Subcutaneous abdominal adipose tissue (tissue), 5 donors: ENCODE measurements around the gene TAS2R42.
A peak's percentile ranks its signal among the peaks of the same experiment; 100 is the strongest.

ENCODE experiments used
- H3K27ac ChIP-seq: one replicate; pipeline ENCODE4 v1.7.0; 2013; ENCODE audit warnings: low read depth, mild to moderate bottlenecking, inconsistent platforms, low read length, moderate library complexity
- H3K27me3 ChIP-seq, 5 donors: one replicate each; pipeline ENCODE4 v1.7.0; 2013; ENCODE audit warnings: low read length in 5 of 5, inconsistent platforms in 1 of 5; ENCODE audit not compliant: control insufficient read depth in 5 of 5, insufficient read depth in 4 of 5
- H3K36me3 ChIP-seq, 5 donors: one replicate each; pipeline ENCODE4 v1.7.0; 2013; ENCODE audit warnings: low read length in 5 of 5; ENCODE audit not compliant: control insufficient read depth in 5 of 5, insufficient read depth in 5 of 5
- H3K4me1 ChIP-seq, 5 donors: one replicate each; pipeline ENCODE4 v1.7.0; 2013; ENCODE audit warnings: low read length in 5 of 5, mild to moderate bottlenecking in 3 of 5, moderate library complexity in 1 of 5; ENCODE audit not compliant: control insufficient read depth in 5 of 5, insufficient read depth in 5 of 5
- H3K4me3 ChIP-seq, 5 donors: one replicate each; pipeline ENCODE4 v1.7.0; 2013; ENCODE audit warnings: low read length in 5 of 5, low read depth in 1 of 5
- H3K9ac ChIP-seq, 5 donors: one replicate each; pipeline ENCODE4 v1.7.0; 2013; ENCODE audit warnings: low read length in 5 of 5, mild to moderate bottlenecking in 4 of 5, moderate library complexity in 3 of 5
- H3K9me3 ChIP-seq, 5 donors: one replicate each; pipeline ENCODE4 v1.7.0; 2013; ENCODE audit warnings: low read length in 5 of 5; ENCODE audit not compliant: control insufficient read depth in 5 of 5
- donor health status: healthy.
- donor health status: healthy.
- donor health status: healthy.
- donor health status: healthy.
- donor health status: healthy.

The TAS2R42 gene

DNA sequence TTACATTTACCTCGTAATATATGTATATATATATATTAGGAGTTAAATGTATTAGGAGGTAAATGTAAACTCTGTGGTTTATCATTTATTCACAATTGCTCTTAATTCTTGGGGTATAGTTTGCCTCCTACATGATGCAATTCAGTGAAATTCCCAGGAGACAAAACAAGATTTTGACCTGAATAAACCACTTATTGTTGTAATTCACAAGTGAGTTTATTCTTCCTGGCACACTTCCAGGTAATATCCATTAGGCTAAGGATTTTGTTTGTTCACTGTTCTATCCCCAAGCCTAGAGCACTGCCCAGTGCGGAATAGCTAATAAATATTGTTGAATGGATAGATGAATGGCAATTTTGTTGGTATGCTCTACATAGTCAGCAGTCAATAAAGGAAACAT, 12.7 kb downstream of the TAS2R42 start:
- peaks cover 0 to 4% (median 0%) of the 10 kb centered on the region in 5 donors for H3K36me3 ChIP-seq
- no peaks in the 10 kb centered on the region for H3K27me3 ChIP-seq

DNA sequence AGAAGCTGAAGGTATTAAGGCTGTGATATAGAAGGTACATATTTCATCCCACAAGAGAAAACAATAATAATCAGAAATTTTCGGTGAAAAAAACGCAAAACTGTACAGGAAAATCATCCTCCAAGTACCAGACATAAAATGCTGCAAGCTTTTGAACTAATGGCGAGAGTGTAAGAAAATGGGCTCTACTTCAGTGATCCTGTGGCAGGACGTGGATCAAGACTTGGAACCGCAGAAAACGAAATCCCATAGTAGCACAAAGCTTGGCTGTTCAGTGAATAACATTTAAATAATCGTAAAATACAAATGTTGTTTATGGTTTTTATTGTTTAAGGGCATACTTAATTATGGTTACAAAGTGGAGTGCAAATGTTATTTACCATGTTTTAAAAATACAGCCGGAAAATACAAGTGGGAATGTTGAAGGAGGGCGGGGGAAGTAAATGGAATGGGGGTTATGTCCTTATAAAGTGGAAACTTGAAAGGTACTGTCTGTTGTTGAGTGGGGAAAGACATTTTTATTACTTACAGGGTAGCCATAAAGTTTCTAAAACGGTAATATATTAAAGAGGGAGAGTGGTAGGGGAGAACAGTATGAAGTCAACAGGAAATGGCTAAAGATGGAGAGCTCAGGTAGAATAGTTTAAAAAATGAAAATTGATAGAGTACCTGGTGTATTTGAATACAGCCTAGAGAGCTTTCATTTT, 14.6 kb downstream of the TAS2R42 start:
- Histone ChIP-seq H3K9me3 (no peaks in the 10 kb centered on the region), H3K27me3 (no peaks in the 10 kb centered on the region), H3K9ac (peak overlapping the region; percentile 32 to 98 (median 94)), H3K36me3 (peaks cover 0 to 4% (median 0%) of the 10 kb centered on the region in 5 donors), H3K27ac (peak overlapping the region; percentile 91), H3K4me3 (peak overlapping the region; percentile 89 to 99 (median 95)), H3K4me1 (peaks cover 0 to 43% (median 36%) of the 10 kb centered on the region in 5 donors)

More for the DNA sequence above, 12.7 kb downstream of the TAS2R42 start:
- Histone ChIP-seq H3K4me1 (peaks cover 0 to 35% (median 34%) of the 10 kb centered on the region in 5 donors), H3K27ac (no peak overlapping the region), H3K4me3 (no peak overlapping the region), H3K9ac (no peak overlapping the region), H3K9me3 (no peaks in the 10 kb centered on the region)

DNA sequence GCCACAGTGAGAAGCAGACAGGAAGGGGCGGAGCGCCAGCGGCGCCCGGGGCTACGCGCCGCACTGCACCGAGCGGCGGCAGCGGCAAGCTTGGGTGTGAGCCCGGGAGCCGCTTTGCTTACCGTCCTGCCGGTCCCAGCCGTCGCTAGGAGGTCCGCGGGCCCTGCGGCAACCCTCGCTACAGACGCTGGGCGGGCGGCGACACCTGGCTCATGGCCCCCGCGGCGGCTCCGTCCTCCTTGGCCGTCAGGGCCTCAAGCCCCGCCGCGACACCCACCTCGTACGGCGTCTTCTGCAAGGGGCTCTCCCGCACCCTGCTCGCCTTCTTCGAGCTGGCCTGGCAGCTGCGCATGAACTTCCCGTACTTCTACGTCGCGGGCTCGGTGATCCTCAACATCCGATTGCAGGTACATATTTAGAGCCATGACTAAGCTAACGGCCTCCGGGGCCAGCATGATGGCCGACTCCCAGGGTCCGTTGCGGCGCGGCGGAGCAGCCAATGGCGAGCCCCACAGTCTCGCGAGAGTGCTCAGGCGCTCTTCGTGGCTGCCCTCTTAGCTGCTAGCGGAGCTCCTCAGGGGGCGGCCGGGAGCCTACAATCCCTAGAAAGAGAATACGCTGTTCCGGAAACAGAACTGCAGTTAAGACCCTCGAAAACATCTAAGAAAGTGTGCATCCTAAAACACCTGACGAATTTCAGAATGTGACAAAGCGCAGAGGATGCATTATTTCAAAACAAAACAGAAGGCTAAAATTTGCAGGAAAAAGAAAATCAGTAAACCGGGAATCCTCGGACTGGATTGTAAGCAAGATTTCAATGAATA, 15.4 kb downstream of the TAS2R42 start, which contains the start of gene SMIM10L1:
TSS of gene SMIM10L1 (plus strand) at position 50 of the 824 bp plus-strand sequence. CDS start at position 213, 163 bp downstream.
- no peaks in the 10 kb centered on the region for H3K27me3 ChIP-seq
- H3K36me3 ChIP-seq: peaks cover 0 to 4% (median 0%) of the 10 kb centered on the region in 5 donors
- H3K9ac ChIP-seq: peak within 1 kb of the TSS; percentile 64 to 98 (median 94)
- peaks cover 0 to 45% (median 36%) of the 10 kb centered on the region in 5 donors for H3K4me1 ChIP-seq
- H3K9me3 ChIP-seq: no peaks in the 10 kb centered on the region
- H3K4me3 ChIP-seq: peak within 1 kb of the TSS; percentile 89 to 99 (median 95)
- peak within 1 kb of the TSS; percentile 91 for H3K27ac ChIP-seq

DNA sequence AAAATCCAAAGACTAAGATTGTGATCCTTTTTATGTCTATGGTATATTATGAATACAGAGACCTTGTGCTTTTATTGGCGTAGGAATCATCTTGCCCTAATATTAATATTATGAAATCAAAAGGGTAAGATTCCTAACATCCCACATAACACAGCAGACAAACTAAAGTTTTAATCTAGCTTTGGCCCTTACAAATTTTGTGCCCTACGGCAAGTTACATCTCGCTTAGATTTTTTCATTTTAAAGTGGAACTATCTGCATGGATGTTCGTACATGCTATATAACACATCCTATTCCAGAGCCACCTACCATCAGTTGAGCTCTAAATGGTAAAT, 16.0 kb downstream of the TAS2R42 start:
- Histone ChIP-seq H3K36me3 (peaks cover 0 to 6% (median 5%) of the 10 kb centered on the region in 5 donors), H3K27me3 (no peaks in the 10 kb centered on the region), H3K9ac (peak overlapping the region; percentile 64 to 98 (median 94)), H3K4me1 (peaks cover 0 to 49% (median 36%) of the 10 kb centered on the region in 5 donors), H3K27ac (peak overlapping the region; percentile 91), H3K4me3 (peak overlapping the region; percentile 71 to 99 (median 95)), H3K9me3 (no peaks in the 10 kb centered on the region)

DNA sequence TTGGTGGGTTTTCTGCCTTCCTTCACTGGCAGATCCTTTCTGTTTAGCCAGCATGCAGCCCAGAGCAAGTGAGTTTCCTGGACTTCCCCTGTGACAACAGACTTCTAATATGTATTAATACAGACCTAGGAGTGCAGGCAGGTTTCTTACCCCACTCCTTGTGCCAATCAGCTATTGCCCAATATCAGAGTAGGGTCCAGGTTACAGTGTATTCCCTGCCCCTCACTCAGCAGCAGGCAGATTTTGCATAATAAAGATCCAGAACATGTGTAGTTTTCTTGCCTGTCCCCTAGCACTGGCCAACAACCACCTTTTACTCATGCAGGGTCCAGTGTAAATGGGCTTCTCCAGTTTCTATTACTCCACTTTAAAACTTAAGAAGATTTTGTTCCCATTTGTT, 20.4 kb downstream of the TAS2R42 start:
- no peaks in the 10 kb centered on the region for H3K9me3 ChIP-seq
- peaks cover 0 to 33% (median 19%) of the 10 kb centered on the region in 5 donors for H3K4me1 ChIP-seq
- H3K27me3 ChIP-seq: no peaks in the 10 kb centered on the region
- H3K9ac ChIP-seq: no peak overlapping the region
- no peak overlapping the region for H3K4me3 ChIP-seq
- H3K27ac ChIP-seq: no peak overlapping the region
- peaks cover 0 to 8% (median 7%) of the 10 kb centered on the region in 5 donors for H3K36me3 ChIP-seq

DNA sequence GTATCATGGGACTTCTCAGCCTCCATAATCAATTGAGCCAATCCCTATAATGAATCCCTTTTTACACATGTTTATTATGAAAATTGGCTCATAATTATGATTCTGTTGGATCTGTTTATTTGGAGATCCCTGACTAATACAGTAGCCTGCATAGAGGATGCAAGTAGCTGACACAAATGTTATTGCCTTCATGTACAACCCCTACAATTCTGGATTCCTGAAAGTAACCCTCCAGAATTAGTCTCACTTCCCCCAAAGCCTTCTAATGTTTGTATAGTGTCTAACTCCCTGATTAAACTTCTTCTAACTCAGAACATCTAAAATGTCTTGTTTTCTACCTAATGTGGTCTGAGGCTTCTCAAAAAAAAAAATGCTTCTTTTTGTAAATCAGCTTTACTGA, 22.4 kb downstream of the TAS2R42 start:
- H3K4me1 ChIP-seq: peaks cover 0 to 21% (median 5%) of the 10 kb centered on the region in 5 donors

DNA sequence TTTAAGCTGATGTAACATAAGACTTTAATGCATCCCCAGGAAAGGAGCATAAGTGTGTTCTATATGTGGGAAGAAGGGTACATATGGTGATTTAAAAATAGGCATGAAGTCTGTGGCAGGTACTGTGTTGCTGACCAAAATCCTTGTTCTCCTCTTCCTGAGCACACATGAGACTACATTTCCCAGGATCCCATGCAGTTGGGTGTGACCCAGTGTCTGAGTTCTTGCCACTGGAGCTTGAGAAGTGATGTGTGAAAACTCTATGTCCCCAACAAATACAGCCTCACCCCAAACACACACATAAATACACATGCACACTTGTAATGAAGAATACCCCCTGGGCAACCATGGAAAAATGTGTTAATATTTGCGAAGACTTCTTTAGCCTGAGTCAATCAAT, 24.2 kb downstream of the TAS2R42 start:
- Histone ChIP-seq H3K27me3 (no peaks in the 10 kb centered on the region), H3K9me3 (no peaks in the 10 kb centered on the region), H3K27ac (no peak overlapping the region), H3K4me3 (no peak overlapping the region), H3K36me3 (peaks cover 0 to 11% (median 7%) of the 10 kb centered on the region in 5 donors), H3K4me1 (peaks cover 0 to 10% (median 0%) of the 10 kb centered on the region in 5 donors), H3K9ac (no peak overlapping the region)

More for the DNA sequence above, 22.4 kb downstream of the TAS2R42 start:
- Histone ChIP-seq H3K9ac (no peak overlapping the region), H3K27ac (no peak overlapping the region), H3K36me3 (peaks cover 0 to 11% (median 7%) of the 10 kb centered on the region in 5 donors), H3K27me3 (no peaks in the 10 kb centered on the region), H3K9me3 (no peaks in the 10 kb centered on the region), H3K4me3 (no peak overlapping the region)

DNA sequence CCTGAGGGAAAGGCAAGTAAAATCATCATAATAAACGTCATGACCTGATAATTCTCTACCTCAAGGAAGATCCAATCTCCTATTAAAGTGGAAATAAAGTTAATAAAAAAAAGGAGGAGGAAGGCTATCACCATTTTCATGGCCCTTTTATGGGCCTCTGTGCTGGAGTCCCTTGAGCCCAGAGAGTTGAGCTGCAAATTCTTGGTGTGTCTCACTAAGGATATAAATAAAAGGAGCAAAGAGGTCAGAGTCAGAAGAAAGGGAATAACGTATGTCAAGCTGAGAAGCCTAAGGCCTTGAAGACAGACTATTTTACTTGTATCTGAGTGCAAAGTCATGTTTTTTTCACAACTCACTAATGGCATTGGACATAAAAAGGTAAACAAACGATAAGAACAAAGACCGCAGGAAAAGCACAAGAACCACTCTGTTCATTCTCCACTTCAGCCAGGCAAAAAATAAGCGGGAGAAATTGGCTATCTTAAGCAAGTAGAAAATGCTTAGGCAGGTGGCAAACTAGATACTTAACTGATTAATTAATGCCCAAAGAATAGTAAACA, 27.8 kb downstream of the TAS2R42 start:
- Histone ChIP-seq H3K9me3 (peaks cover 0 to 6% (median 0%) of the 10 kb centered on the region in 5 donors), H3K4me1 (peaks cover 0 to 3% (median 0%) of the 10 kb centered on the region in 5 donors), H3K4me3 (no peak overlapping the region), H3K27ac (no peak overlapping the region), H3K9ac (no peak overlapping the region), H3K36me3 (peaks cover 0 to 3% (median 0%) of the 10 kb centered on the region in 5 donors), H3K27me3 (no peaks in the 10 kb centered on the region)

DNA sequence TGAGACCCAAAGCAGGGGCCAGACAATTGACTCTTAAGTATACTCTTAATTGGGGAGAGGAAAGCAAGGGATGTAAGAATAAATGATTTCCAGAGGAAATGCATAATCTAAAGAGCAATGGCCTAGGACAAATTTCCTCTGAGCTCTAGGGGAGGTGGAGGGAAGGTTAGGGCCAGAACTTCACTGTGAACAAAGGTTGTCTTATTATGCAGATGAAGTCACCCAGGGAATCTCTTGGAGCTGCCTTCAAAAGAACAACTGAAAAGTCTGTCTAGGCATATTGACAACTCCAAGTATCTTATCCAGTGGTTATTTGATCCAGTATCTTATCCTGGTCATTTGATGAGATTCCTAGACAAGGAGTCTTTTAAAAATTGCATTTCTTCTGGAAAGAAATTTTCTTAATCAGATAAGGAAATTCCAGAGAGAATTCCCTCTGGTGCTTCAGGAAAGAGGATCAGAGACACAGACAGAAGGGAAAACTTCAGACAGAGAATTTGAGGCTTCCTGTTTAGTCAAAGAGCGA, 32.3 kb downstream of the TAS2R42 start:
- Histone ChIP-seq H3K27me3 (no peaks in the 10 kb centered on the region), H3K27ac (no peak overlapping the region), H3K36me3 (peaks cover 0 to 3% (median 0%) of the 10 kb centered on the region in 5 donors), H3K4me3 (no peak overlapping the region), H3K4me1 (no peaks in the 10 kb centered on the region), H3K9ac (no peak overlapping the region), H3K9me3 (peaks cover 0 to 6% (median 0%) of the 10 kb centered on the region in 5 donors)
